H9 (cell line): ENCODE measurements around the gene MBD2. TPM values are rescaled to one million over a fixed set of nuclear protein-coding genes. Genes with fewer than 3 reads are reported as not detected.

Source experiments
- DNase-seq: peaks from one replicate; pipeline ENCODE4 v3.0.0-alpha.2; 2017
- H2AFZ ChIP-seq: one replicate; pipeline ENCODE4 v1.6.1; 2013; ENCODE audit warnings: mild to moderate bottlenecking, low read length, control low read depth, moderate library complexity
- H2AK5ac ChIP-seq: 2 replicates; pipeline ENCODE4 v1.6.1; 2013; ENCODE audit warnings: low read length, control low read depth, mixed read lengths; ENCODE audit not compliant: insufficient read length
- H2BK120ac ChIP-seq: one replicate; pipeline ENCODE4 v1.6.1; 2013; ENCODE audit warnings: low read depth, mild to moderate bottlenecking, low read length, control low read depth, inconsistent platforms; ENCODE audit not compliant: poor library complexity, severe bottlenecking
- H2BK12ac ChIP-seq: 2 replicates; pipeline ENCODE4 v1.6.1; 2013; ENCODE audit warnings: low read length, control low read depth, mixed read lengths, low read depth; ENCODE audit not compliant: insufficient read length
- H2BK15ac ChIP-seq: 2 replicates; pipeline ENCODE4 v1.6.1; 2013; ENCODE audit warnings: low read depth, low read length, control low read depth
- H2BK20ac ChIP-seq: one replicate; pipeline ENCODE4 v1.6.1; 2013; ENCODE audit warnings: low read depth, mild to moderate bottlenecking, low read length, control low read depth, inconsistent platforms; ENCODE audit not compliant: poor library complexity, severe bottlenecking
- H2BK5ac ChIP-seq: 2 replicates; pipeline ENCODE4 v1.6.1; 2013; ENCODE audit warnings: low read length, control low read depth, mixed read lengths; ENCODE audit not compliant: insufficient read length
- H3K14ac ChIP-seq: 2 replicates; pipeline ENCODE4 v1.6.1; 2013; ENCODE audit warnings: low read length, control low read depth; ENCODE audit not compliant: insufficient read depth
- H3K18ac ChIP-seq: 2 replicates; pipeline ENCODE4 v1.6.1; 2013; ENCODE audit warnings: low read depth, mild to moderate bottlenecking, mixed read lengths, low read length, control low read depth; ENCODE audit not compliant: insufficient read length
- H3K23ac ChIP-seq: 2 replicates; pipeline ENCODE4 v1.6.1; 2013; ENCODE audit warnings: low read length, control low read depth, mixed read lengths, low read depth; ENCODE audit not compliant: insufficient read length
- H3K23me2 ChIP-seq: 2 replicates; pipeline ENCODE4 v1.6.1; 2013; ENCODE audit warnings: low read depth, mild to moderate bottlenecking, mixed read lengths, low read length, control low read depth; ENCODE audit not compliant: insufficient read length, poor library complexity, severe bottlenecking
- H3K27ac ChIP-seq: 2 replicates; pipeline ENCODE4 v1.5.1; 2013; ENCODE audit warnings: low read length, control low read depth, mixed read lengths, low read depth; ENCODE audit not compliant: insufficient read length
- H3K27me3 ChIP-seq: 2 replicates; pipeline ENCODE4 v1.6.1; 2013; ENCODE audit warnings: low read length, control low read depth, inconsistent platforms; ENCODE audit not compliant: insufficient read depth
- H3K4ac ChIP-seq: 2 replicates; pipeline ENCODE4 v1.6.1; 2013; ENCODE audit warnings: low read depth, mild to moderate bottlenecking, control low read depth, inconsistent platforms, low read length, moderate library complexity
- H3K4me1 ChIP-seq: 2 replicates; pipeline ENCODE4 v1.6.1; 2013; ENCODE audit warnings: low read length, control low read depth, inconsistent platforms; ENCODE audit not compliant: insufficient read depth
- H3K4me2 ChIP-seq: 2 replicates; pipeline ENCODE4 v1.6.1; 2013; ENCODE audit warnings: low read length, control low read depth, mixed read lengths; ENCODE audit not compliant: insufficient read length, insufficient read depth
- H3K56ac ChIP-seq: 2 replicates; pipeline ENCODE4 v1.6.1; 2013; ENCODE audit warnings: low read depth, mild to moderate bottlenecking, mixed read lengths, low read length, control low read depth; ENCODE audit not compliant: insufficient read length
- H3K79me1 ChIP-seq: 2 replicates; pipeline ENCODE4 v1.6.1; 2013; ENCODE audit warnings: low read depth, mild to moderate bottlenecking, moderate library complexity, low read length, control low read depth, inconsistent platforms; ENCODE audit not compliant: insufficient read depth, poor library complexity, severe bottlenecking
- H3K79me2 ChIP-seq: 2 replicates; pipeline ENCODE4 v1.6.1; 2013; ENCODE audit warnings: low read length, control low read depth, inconsistent platforms; ENCODE audit not compliant: insufficient read depth
- H3K9ac ChIP-seq: 2 replicates; pipeline ENCODE4 v1.6.1; 2013; ENCODE audit warnings: low read length, control low read depth, mixed read lengths; ENCODE audit not compliant: insufficient read length; ENCODE audit errors: extremely low read depth
- H3K9me3 ChIP-seq: one replicate; pipeline ENCODE4 v1.6.1; 2013; ENCODE audit warnings: low read depth, low read length, inconsistent platforms; ENCODE audit not compliant: control insufficient read depth
- H3T11ph ChIP-seq: one replicate; pipeline ENCODE4 v1.6.1; 2013; ENCODE audit warnings: mild to moderate bottlenecking, low read length, control low read depth, inconsistent platforms
- H4K20me1 ChIP-seq: one replicate; pipeline ENCODE4 v1.6.1; 2013; ENCODE audit not compliant: control insufficient read depth, insufficient read length, insufficient read depth
- H4K5ac ChIP-seq: 2 replicates; pipeline ENCODE4 v1.6.1; 2013; ENCODE audit warnings: low read depth, mild to moderate bottlenecking, mixed read lengths, low read length, control low read depth; ENCODE audit not compliant: insufficient read length
- H4K8ac ChIP-seq: replicated peaks from 2 replicates; pipeline ENCODE4 v1.6.1; 2013; ENCODE audit warnings: low read length, control low read depth, mixed read lengths, low read depth; ENCODE audit not compliant: insufficient read length
- H4K91ac ChIP-seq: 2 replicates; pipeline ENCODE4 v1.6.1; 2013; ENCODE audit warnings: low read depth, mild to moderate bottlenecking, moderate library complexity, mixed read lengths, low read length, control low read depth; ENCODE audit not compliant: insufficient read length
- H3K27ac Mint-ChIP-seq, 3 experiments: 2 replicates in 2 of 3; 3 replicates in 1 of 3; pipeline ENCODE4 v1.8.0; 2020 to 2021; ENCODE audit warnings: mixed read lengths in 3 of 3, mild to moderate bottlenecking in 1 of 3, moderate library complexity in 1 of 3
- H3K27me3 Mint-ChIP-seq: 2 replicates; pipeline ENCODE4 v1.8.0; 2021; ENCODE audit warnings: low read depth, mild to moderate bottlenecking, moderate library complexity, mixed read lengths
- H3K36me3 Mint-ChIP-seq, 3 experiments: 2 replicates in 2 of 3; 3 replicates in 1 of 3; pipeline ENCODE4 v1.8.0; 2020 to 2021; ENCODE audit warnings: low read depth in 3 of 3, mixed read lengths in 3 of 3; ENCODE audit not compliant: insufficient read depth in 1 of 3
- H3K4me1 Mint-ChIP-seq, 2 experiments: 2 replicates each; pipeline ENCODE4 v1.8.0; 2020; ENCODE audit warnings: mixed read lengths in 2 of 2
- H3K4me3 Mint-ChIP-seq, 2 experiments: 2 replicates in 1 of 2; 3 replicates in 1 of 2; pipeline ENCODE4 v1.8.0; 2020 to 2021; ENCODE audit warnings: mild to moderate bottlenecking in 2 of 2, mixed read lengths in 2 of 2, moderate library complexity in 1 of 2
- H3K9me3 Mint-ChIP-seq, 2 experiments: 2 replicates in 1 of 2; 3 replicates in 1 of 2; pipeline ENCODE4 v1.8.0; 2020; ENCODE audit warnings: mild to moderate bottlenecking in 2 of 2, mixed read lengths in 2 of 2, moderate library complexity in 1 of 2
- WGBS: extraction: QIAGEN DNeasy Blood & Tissue Kit; methylation state at CpG from one replicate; pipeline ENCODE4 v1.1.7; 2013; ENCODE audit warnings: missing lambda C conversion rate, low lambda C conversion rate, mixed read lengths; ENCODE audit not compliant: insufficient read length; ENCODE audit errors: extremely low coverage; 5-methylcytosine and 5-hydroxymethylcytosine counted together
- total RNA-seq: library from RNA; stranded (reverse); gene quantifications from 2 replicates; pipeline ENCODE4 v1.2.1, GENCODE V29; 2021
- TF ChIP-seq, protein P1 (sequence below): fragments of 200-600 bp; sonication (generic); conservative IDR thresholded peaks from 3 replicates; pipeline ENCODE4 v1.8.0; 2021; ENCODE audit warnings: antibody characterized with exemption, mild to moderate bottlenecking

MBD2 gene
- total RNA-seq, 1 experiment from 2014 or later, result 34.0 TPM

GRCh38 chr18:54141041-54141608 is 83.3 kb downstream of the MBD2 start:
- no peak overlapping the region for H2BK5ac ChIP-seq
- Mint-ChIP-seq H3K27me3 (no peaks in the 10 kb centered on the region), H3K4me1 (no peaks in the 10 kb centered on the region), H3K36me3 (peaks cover 11 to 33% (median 17%) of the 10 kb centered on the region in 3 experiments), H3K9me3 (peaks cover 27 to 34% of the 10 kb centered on the region in 2 experiments), H3K27ac (no peak overlapping the region), H3K4me3 (no peak overlapping the region)
- no peak overlapping the region for H4K5ac ChIP-seq
- no peak overlapping the region for H2BK120ac ChIP-seq
- no peak overlapping the region for H3K14ac ChIP-seq
- no peaks in the 10 kb centered on the region for H3K79me1 ChIP-seq
- H2BK20ac ChIP-seq, result no peak overlapping the region
- no peak overlapping the region for H4K91ac ChIP-seq
- H2BK15ac ChIP-seq, result no peak overlapping the region
- H3K23me2 ChIP-seq, result no peaks in the 10 kb centered on the region
- H3K23ac ChIP-seq, result no peak overlapping the region
- TF ChIP-seq, protein P1, sequence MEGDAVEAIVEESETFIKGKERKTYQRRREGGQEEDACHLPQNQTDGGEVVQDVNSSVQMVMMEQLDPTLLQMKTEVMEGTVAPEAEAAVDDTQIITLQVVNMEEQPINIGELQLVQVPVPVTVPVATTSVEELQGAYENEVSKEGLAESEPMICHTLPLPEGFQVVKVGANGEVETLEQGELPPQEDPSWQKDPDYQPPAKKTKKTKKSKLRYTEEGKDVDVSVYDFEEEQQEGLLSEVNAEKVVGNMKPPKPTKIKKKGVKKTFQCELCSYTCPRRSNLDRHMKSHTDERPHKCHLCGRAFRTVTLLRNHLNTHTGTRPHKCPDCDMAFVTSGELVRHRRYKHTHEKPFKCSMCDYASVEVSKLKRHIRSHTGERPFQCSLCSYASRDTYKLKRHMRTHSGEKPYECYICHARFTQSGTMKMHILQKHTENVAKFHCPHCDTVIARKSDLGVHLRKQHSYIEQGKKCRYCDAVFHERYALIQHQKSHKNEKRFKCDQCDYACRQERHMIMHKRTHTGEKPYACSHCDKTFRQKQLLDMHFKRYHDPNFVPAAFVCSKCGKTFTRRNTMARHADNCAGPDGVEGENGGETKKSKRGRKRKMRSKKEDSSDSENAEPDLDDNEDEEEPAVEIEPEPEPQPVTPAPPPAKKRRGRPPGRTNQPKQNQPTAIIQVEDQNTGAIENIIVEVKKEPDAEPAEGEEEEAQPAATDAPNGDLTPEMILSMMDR, result no peak
- no peak overlapping the region for H3K9ac ChIP-seq
- no peak for DNase-seq
- H3K27me3 ChIP-seq, result no peaks in the 10 kb centered on the region
- no peak overlapping the region for H3K4me2 ChIP-seq
- H3K4me1 ChIP-seq, result no peaks in the 10 kb centered on the region
- H3K9me3 ChIP-seq, result peaks cover 11% of the 10 kb centered on the region
- no peaks in the 10 kb centered on the region for H3K79me2 ChIP-seq
- WGBS, result no CpG with 5 or more reads among the region's 3 CpGs
- no peak overlapping the region for H3K18ac ChIP-seq
- H2AFZ ChIP-seq, result no peak overlapping the region
- H3K27ac ChIP-seq, result no peak overlapping the region
- H2BK12ac ChIP-seq, result no peak overlapping the region
- no peaks in the 10 kb centered on the region for H4K20me1 ChIP-seq
- H3K4ac ChIP-seq, result no peak overlapping the region
- H2AK5ac ChIP-seq, result no peak overlapping the region
- H3K56ac ChIP-seq, result no peak overlapping the region
- no peak overlapping the region for H4K8ac ChIP-seq
- no peak overlapping the region for H3T11ph ChIP-seq
